WTC11 (cell line): Measurements from ENCODE around the gene HTR6.

ENCODE experiments used
- ESRRA ChIP-seq: sonication (generic); formaldehyde crosslinking; IDR thresholded peaks from 2 replicates; pipeline ENCODE4 v1.8.1; 2022; ENCODE audit warnings: mild to moderate bottlenecking, missing genetic modification reagents, borderline replicate concordance
- USF2 ChIP-seq: sonication (generic); formaldehyde crosslinking; IDR thresholded peaks from 2 replicates; pipeline ENCODE4 v1.8.1; 2023; ENCODE audit warnings: mild to moderate bottlenecking, missing genetic modification reagents, moderate library complexity

DNA sequence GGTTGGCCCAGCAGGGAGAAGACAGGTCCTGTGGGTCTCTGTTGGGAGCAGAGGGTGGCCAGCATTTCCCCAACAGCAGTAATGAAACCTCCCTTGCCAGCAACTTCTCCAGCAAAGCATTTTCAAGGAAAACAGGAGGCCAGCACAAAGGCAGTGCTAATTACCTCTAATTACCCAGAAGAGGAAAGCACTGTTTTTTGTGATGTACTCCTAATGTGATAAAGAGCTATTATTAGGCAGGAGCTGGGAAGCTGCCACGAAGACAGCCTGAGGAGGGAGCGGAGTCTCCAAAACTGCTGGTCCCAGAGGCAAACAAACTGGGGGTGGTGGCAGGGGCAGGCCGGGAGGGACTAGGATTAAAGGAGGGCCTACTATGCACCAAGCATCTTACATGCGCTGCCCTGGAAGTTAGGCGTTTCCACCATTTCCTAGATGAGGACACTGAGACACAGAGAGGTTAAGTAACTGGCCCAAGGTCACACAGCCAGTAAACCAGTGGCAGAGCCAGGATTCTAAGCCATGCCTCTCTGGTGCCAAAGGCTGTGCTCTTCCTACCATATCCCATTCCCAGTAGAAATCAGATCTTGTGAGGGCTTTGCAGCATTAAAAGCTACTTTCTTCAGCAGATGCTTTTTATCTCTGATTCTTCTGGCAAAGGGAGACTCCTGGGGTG is 24.5 kb downstream of the HTR6 start:
- no peak for TF ChIP-seq ESRRA
- TF ChIP-seq USF2 (CRISPR knock-in tag), result no peak
